ENCODE results near the gene ERICH6.

The ERICH6 gene

DNA sequence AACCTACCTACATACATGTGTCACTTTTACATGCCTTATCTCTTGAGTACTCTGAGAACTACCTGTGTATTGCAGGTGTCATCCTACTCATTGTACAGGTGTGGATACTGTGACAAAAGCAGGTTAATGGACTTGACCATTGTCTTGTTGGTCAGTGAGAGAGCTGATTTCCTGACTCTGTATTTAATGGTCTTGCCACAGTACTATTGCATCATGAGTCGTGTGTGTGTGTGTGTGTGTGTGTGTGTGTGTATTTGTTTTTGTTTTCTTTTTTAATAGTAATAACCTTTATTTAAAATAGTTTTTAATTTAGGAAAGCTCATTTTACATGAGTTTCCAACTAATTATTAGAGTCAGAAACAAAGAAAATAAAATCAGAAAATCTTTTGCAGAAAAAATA is 92.9 kb downstream of the ERICH6 start:
- TF ChIP-seq LEF1 (IDR thresholded peaks at IDR 0.05; ENCODE audit: borderline replicate concordance) (no peak), CTBP1 (IDR thresholded peaks at IDR 0.05; ENCODE audit: borderline replicate concordance) (no peak), FOXM1 (IDR thresholded peaks at IDR 0.05; ENCODE audit: borderline replicate concordance) (no peak), ELF4 (IDR thresholded peaks at IDR 0.05) (no peak), BHLHE40 (IDR thresholded peaks at IDR 0.05; ENCODE audit: borderline replicate concordance) (no peak), SUZ12 (IDR thresholded peaks at IDR 0.05) (no peak), FOXK2 (IDR thresholded peaks at IDR 0.05) (no peak), HDGF (IDR thresholded peaks at IDR 0.05; ENCODE audit: borderline replicate concordance) (no peak), TARDBP (IDR thresholded peaks at IDR 0.05) (no peak), NFRKB (IDR thresholded peaks at IDR 0.05) (no peak), ZNF384 (IDR thresholded peaks at IDR 0.05) (no peak), ARNT (IDR thresholded peaks at IDR 0.05) (no peak), FOXA1 (IDR thresholded peaks at IDR 0.05) (no peak), L3MBTL2 (conservative IDR thresholded peaks at IDR 0.05) (no peak), SP1 (IDR thresholded peaks at IDR 0.05) (no peak)
- TF ChIP-seq, protein P1, sequence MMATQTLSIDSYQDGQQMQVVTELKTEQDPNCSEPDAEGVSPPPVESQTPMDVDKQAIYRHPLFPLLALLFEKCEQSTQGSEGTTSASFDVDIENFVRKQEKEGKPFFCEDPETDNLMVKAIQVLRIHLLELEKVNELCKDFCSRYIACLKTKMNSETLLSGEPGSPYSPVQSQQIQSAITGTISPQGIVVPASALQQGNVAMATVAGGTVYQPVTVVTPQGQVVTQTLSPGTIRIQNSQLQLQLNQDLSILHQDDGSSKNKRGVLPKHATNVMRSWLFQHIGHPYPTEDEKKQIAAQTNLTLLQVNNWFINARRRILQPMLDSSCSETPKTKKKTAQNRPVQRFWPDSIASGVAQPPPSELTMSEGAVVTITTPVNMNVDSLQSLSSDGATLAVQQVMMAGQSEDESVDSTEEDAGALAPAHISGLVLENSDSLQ (IDR thresholded peaks at IDR 0.05), result no peak
- DNase-seq (ENCODE audit: extremely low spot score), result no peak
- POLR2A ChIA-PET, result no interaction called here
- CTCF ChIA-PET, result no interaction called here

DNA sequence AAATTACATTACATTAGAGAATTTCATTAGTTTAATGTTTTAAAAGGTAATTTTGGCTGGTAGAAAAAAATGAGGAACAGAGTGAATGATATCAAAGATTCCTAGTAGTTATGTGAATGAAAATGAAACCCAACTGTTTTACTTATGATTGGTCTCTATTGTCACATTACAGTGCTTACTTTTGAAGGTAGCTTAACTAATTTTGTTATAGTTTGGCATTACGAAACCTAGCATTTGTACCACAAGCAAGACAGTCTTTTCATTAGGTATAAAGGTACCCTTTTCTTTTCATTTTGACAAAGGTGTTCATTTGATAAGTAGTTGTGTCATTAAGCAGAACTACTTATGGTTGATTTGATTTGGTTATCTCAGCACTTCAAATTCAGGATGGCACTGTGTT is 93.7 kb downstream of the ERICH6 start:
- ChIA-PET POLR2A (no interaction called here), CTCF (no interaction called here)
- TF ChIP-seq L3MBTL2 (conservative IDR thresholded peaks at IDR 0.05) (no peak), ARNT (IDR thresholded peaks at IDR 0.05) (no peak), FOXA1 (IDR thresholded peaks at IDR 0.05) (no peak), HDGF (IDR thresholded peaks at IDR 0.05; ENCODE audit: borderline replicate concordance) (no peak), TARDBP (IDR thresholded peaks at IDR 0.05) (no peak), SUZ12 (IDR thresholded peaks at IDR 0.05) (no peak), FOXM1 (IDR thresholded peaks at IDR 0.05; ENCODE audit: borderline replicate concordance) (no peak), SP1 (IDR thresholded peaks at IDR 0.05) (no peak), BHLHE40 (IDR thresholded peaks at IDR 0.05; ENCODE audit: borderline replicate concordance) (no peak), NFRKB (IDR thresholded peaks at IDR 0.05) (no peak), ELF4 (IDR thresholded peaks at IDR 0.05) (no peak), ZNF384 (IDR thresholded peaks at IDR 0.05) (no peak), CTBP1 (IDR thresholded peaks at IDR 0.05; ENCODE audit: borderline replicate concordance) (no peak), LEF1 (IDR thresholded peaks at IDR 0.05; ENCODE audit: borderline replicate concordance) (no peak)
- TF ChIP-seq, protein P1 (IDR thresholded peaks at IDR 0.05), result no peak
- DNase-seq (ENCODE audit: extremely low spot score), result no peak
